ENCODE measurements around the gene METTL25. TPM values are rescaled to one million over a fixed set of nuclear protein-coding genes. Genes with fewer than 3 reads are reported as not detected.

Gene METTL25
- total RNA-seq, 2 donors from 2014 or later = 16.0 to 20.8 TPM

GRCh38 chr12:82398879-82399278, 40.5 kb downstream of the METTL25 start:
- no peak for TF ChIP-seq POLR2AphosphoS5 (IDR thresholded peaks at IDR 0.05)
- TF ChIP-seq POLR2A (IDR thresholded peaks at IDR 0.05) = no peak
- no peak for TF ChIP-seq CTCF (IDR thresholded peaks at IDR 0.05)
- intact Hi-C loops (cut with DNase I) = no loop called here
- Histone ChIP-seq H3K4me3 (no peak overlapping the region), H3K27ac (no peak overlapping the region), H3K36me3 (no peaks in the 10 kb centered on the region), H3K27me3 (replicated peaks; ENCODE audit: insufficient read depth) (no peaks in the 10 kb centered on the region), H3K4me1 (replicated peaks) (no peaks in the 10 kb centered on the region), H3K9me3 (no peaks in the 10 kb centered on the region)
- no peak for DNase-seq (ENCODE audit: low spot score)

GRCh38 chr12:82400819-82401218, 42.5 kb downstream of the METTL25 start:
- no peak overlapping the region for H3K4me3 ChIP-seq
- intact Hi-C loops (cut with DNase I) = no loop called here
- H3K27me3 ChIP-seq (replicated peaks; ENCODE audit: insufficient read depth) = no peaks in the 10 kb centered on the region
- TF ChIP-seq POLR2A (IDR thresholded peaks at IDR 0.05) (no peak), POLR2AphosphoS5 (IDR thresholded peaks at IDR 0.05) (no peak), CTCF (IDR thresholded peaks at IDR 0.05) (no peak)
- WGBS = 62% methylated on average over 2 of the region's 2 CpGs
- no peaks in the 10 kb centered on the region for H3K9me3 ChIP-seq
- no peaks in the 10 kb centered on the region for H3K4me1 ChIP-seq (replicated peaks)
- no peak for DNase-seq (ENCODE audit: low spot score)
- H3K36me3 ChIP-seq = no peaks in the 10 kb centered on the region
- no peak overlapping the region for H3K27ac ChIP-seq

- Histone ChIP-seq H3K27ac (no peak overlapping the region), H3K27me3 (replicated peaks; ENCODE audit: insufficient read depth) (no peaks in the 10 kb centered on the region), H3K4me3 (no peak overlapping the region), H3K36me3 (no peaks in the 10 kb centered on the region), H3K4me1 (replicated peaks) (no peaks in the 10 kb centered on the region), H3K9me3 (no peaks in the 10 kb centered on the region)
- DNase-seq (ENCODE audit: low spot score) = no peak
- 81% methylated on average over 1 of the region's 1 CpG for WGBS
- TF ChIP-seq CTCF (IDR thresholded peaks at IDR 0.05) (no peak), POLR2AphosphoS5 (IDR thresholded peaks at IDR 0.05) (no peak), POLR2A (IDR thresholded peaks at IDR 0.05) (no peak)
- intact Hi-C loops (cut with DNase I) = no loop called here
Observed at GRCh38 chr12:82406651-82407050, 48.3 kb downstream of the METTL25 start.

GRCh38 chr12:82407481-82407880, 49.2 kb downstream of the METTL25 start:
- Histone ChIP-seq H3K4me3 (no peak overlapping the region), H3K36me3 (no peaks in the 10 kb centered on the region), H3K4me1 (replicated peaks) (no peaks in the 10 kb centered on the region), H3K27me3 (replicated peaks; ENCODE audit: insufficient read depth) (no peaks in the 10 kb centered on the region), H3K27ac (no peak overlapping the region), H3K9me3 (no peaks in the 10 kb centered on the region)
- intact Hi-C loops (cut with DNase I) = no loop called here
- no peak for TF ChIP-seq POLR2AphosphoS5 (IDR thresholded peaks at IDR 0.05)
- TF ChIP-seq POLR2A (IDR thresholded peaks at IDR 0.05) = no peak
- no peak for TF ChIP-seq CTCF (IDR thresholded peaks at IDR 0.05)
- WGBS = 87% methylated on average over 5 of the region's 5 CpGs
- no peak for DNase-seq (ENCODE audit: low spot score)

GRCh38 chr12:82408844-82409243, 50.5 kb downstream of the METTL25 start:
- Histone ChIP-seq H3K4me1 (replicated peaks) (no peaks in the 10 kb centered on the region), H3K9me3 (no peaks in the 10 kb centered on the region), H3K36me3 (no peaks in the 10 kb centered on the region), H3K27ac (no peak overlapping the region), H3K27me3 (replicated peaks; ENCODE audit: insufficient read depth) (no peaks in the 10 kb centered on the region), H3K4me3 (no peak overlapping the region)
- no peak for DNase-seq (ENCODE audit: low spot score)
- TF ChIP-seq CTCF (IDR thresholded peaks at IDR 0.05) (no peak), POLR2A (IDR thresholded peaks at IDR 0.05) (no peak), POLR2AphosphoS5 (IDR thresholded peaks at IDR 0.05) (no peak)
- intact Hi-C loops (cut with DNase I) = no loop called here
- 83% methylated on average over 1 of the region's 1 CpG for WGBS
